ENCODE data around the gene CLSTN2. TPM values are rescaled to one million over a fixed set of nuclear protein-coding genes. Genes with fewer than 3 reads are reported as not detected.

Gene CLSTN2
- 0.03 to 0.07 TPM (median 0.03 TPM) in 5 replicates for total RNA-seq (2022; extraction: Qiagen RNA extraction; ENCODE audit: low read depth)

GRCh38 chr3:139935016-139935865 lies at the start of gene CLSTN2:
Gene CLSTN2 (plus strand): TSS chr3:139935185.

